ENCODE results near the gene RUVBL1. TPM values are rescaled to one million over a fixed set of nuclear protein-coding genes. Genes with fewer than 3 reads are reported as not detected.

Gene RUVBL1
- total RNA-seq = 10 to 100 TPM; 14.4 to 21.2 (median 19.8) TPM

- peak; percentile 96 to 99 for DNase-seq (ENCODE audit: low spot score in 2 of 2)
- H3K4me3 ChIP-seq (ENCODE audit: low read depth, poor library complexity, severe bottlenecking) = peak within 1 kb of the TSS; percentile 76
- TF ChIP-seq POLR2A (IDR thresholded peaks at IDR 0.05) = no peak
- TF ChIP-seq CTCF (IDR thresholded peaks at IDR 0.05) = no peak
- WGBS, 2 donors = 3 to 4% methylated on average over 29 to 45 of the region's 47 CpGs
- intact Hi-C loops (cut with DNase I; ENCODE audit: low total_unique reads) = no loop called here
These were observed at the start of gene RUVBL1 for GRCh38 chr3:128123538-128124368. Gene RUVBL1 (minus strand): TSS chr3:128123812. CDS start chr3:128123724, 88 bp downstream.

- TF ChIP-seq POLR2A (IDR thresholded peaks at IDR 0.05) (no peak), CTCF (IDR thresholded peaks at IDR 0.05) (no peak)
- DNase-seq (ENCODE audit: low spot score in 2 of 2) = peak in 1 of 2 donors; percentile 36
- 77 to 87% methylated on average over 8 of the region's 8 CpGs for WGBS, 2 donors
- intact Hi-C loops (cut with DNase I; ENCODE audit: low total_unique reads) = no loop called here
- no peak overlapping the region for H3K4me3 ChIP-seq (ENCODE audit: low read depth, poor library complexity, severe bottlenecking)
These were observed 49.6 kb upstream of the RUVBL1 start for GRCh38 chr3:128173200-128173599.

GRCh38 chr3:128170866-128171516, 47.4 kb upstream of the RUVBL1 start:
- H3K4me3 ChIP-seq (ENCODE audit: low read depth, poor library complexity, severe bottlenecking) = no peak overlapping the region
- 27 to 33% methylated on average over 5 of the region's 5 CpGs for WGBS, 2 donors
- TF ChIP-seq CTCF (IDR thresholded peaks at IDR 0.05) (no peak), POLR2A (IDR thresholded peaks at IDR 0.05) (no peak)
- intact Hi-C loops (cut with DNase I; ENCODE audit: low total_unique reads) = no loop called here
- peak; percentile 28 to 84 for DNase-seq (ENCODE audit: low spot score in 2 of 2)

GRCh38 chr3:128168836-128169235, 45.2 kb upstream of the RUVBL1 start:
- no peak overlapping the region for H3K4me3 ChIP-seq (ENCODE audit: low read depth, poor library complexity, severe bottlenecking)
- DNase-seq (ENCODE audit: low spot score in 2 of 2) = peak in 1 of 2 donors; percentile 2
- TF ChIP-seq POLR2A (IDR thresholded peaks at IDR 0.05) = no peak
- intact Hi-C loops (cut with DNase I; ENCODE audit: low total_unique reads) = no loop called here
- WGBS, 2 donors = 85 to 87% methylated on average over 4 of the region's 4 CpGs

- intact Hi-C loops (cut with DNase I; ENCODE audit: low total_unique reads) = no loop called here
- TF ChIP-seq CTCF (IDR thresholded peaks at IDR 0.05) (no peak), POLR2A (IDR thresholded peaks at IDR 0.05) (no peak)
- 76 to 87% methylated on average over 5 of the region's 5 CpGs for WGBS, 2 donors
- H3K4me3 ChIP-seq (ENCODE audit: low read depth, poor library complexity, severe bottlenecking) = no peak overlapping the region
- peak in 1 of 2 donors; percentile 50 for DNase-seq (ENCODE audit: low spot score in 2 of 2)
These were observed 44.5 kb upstream of the RUVBL1 start for GRCh38 chr3:128167973-128168674.

- no peak for DNase-seq (ENCODE audit: low spot score in 2 of 2)
- H3K4me3 ChIP-seq (ENCODE audit: low read depth, poor library complexity, severe bottlenecking) = no peak overlapping the region
- no peak for TF ChIP-seq CTCF (IDR thresholded peaks at IDR 0.05)
- TF ChIP-seq POLR2A (IDR thresholded peaks at IDR 0.05) = no peak
- 91 to 92% methylated on average over 8 of the region's 8 CpGs for WGBS, 2 donors
- intact Hi-C loops (cut with DNase I; ENCODE audit: low total_unique reads) = no loop called here
These were observed 44.0 kb upstream of the RUVBL1 start for GRCh38 chr3:128167646-128167972.

Measured in lower leg skin (tissue), 4 donors.